KOPT-K1 (cell line): ENCODE data around the gene DPH1.

Source experiments
- H3K27ac ChIP-seq: fragments of 200-600 bp; sonication (generic); 2 replicates; pipeline ENCODE4 v1.5.1; 2016; ENCODE audit warnings: antibody characterized with exemption, mild to moderate bottlenecking, low read depth, low read length; ENCODE audit not compliant: poor library complexity, severe bottlenecking
- H3K36me3 ChIP-seq: fragments of 200-600 bp; sonication (generic); 2 replicates; pipeline ENCODE4 v1.5.1; 2017; ENCODE audit warnings: antibody characterized with exemption, mild to moderate bottlenecking, low read length, moderate library complexity; ENCODE audit not compliant: insufficient read depth
- H3K9me3 ChIP-seq: fragments of 200-600 bp; sonication (generic); 2 replicates; pipeline ENCODE4 v1.5.1; 2017; ENCODE audit warnings: antibody characterized with exemption, low read length, mild to moderate bottlenecking; ENCODE audit not compliant: insufficient read depth, poor library complexity, severe bottlenecking

Gene DPH1

DNA sequence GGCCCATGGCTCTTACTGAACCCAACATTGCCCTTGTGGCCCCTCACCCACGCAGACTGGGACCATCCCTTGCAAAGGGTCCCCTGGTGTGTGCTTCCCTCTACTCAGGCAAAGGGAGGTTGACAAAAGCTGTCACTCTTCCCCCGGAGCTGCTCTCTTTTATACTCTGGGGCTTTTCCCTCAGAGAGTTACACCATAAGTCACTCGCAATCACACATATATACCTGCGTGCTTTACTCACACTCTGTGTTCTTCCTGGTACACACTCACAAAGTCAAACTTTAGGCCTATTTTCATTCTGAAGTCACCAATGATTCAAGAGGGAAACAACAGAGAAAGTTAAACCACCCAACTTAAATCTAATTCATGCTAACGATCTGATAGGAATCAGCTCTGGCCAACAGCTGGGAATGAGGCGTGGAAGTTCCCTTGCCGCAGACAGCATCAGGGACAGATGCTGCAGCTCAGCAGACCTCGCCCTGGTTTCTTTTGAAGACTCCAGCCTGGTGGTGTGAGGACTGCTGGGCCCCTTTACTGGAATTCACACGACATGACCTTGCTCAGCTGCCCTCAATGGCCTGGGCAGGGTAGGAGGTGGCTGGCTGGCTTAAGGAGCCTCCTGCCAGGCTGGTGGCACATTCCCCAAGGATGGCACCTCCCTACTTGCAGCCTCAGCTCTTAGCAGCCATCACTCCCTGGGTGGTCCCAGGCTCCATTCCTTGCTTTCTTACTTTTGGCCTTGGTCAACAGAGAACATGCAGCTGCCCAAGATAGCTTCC, 52.2 kb downstream of the DPH1 start:
- Histone ChIP-seq H3K36me3 (peaks cover 85% of the 10 kb centered on the region), H3K27ac (peak overlapping the region; percentile 13), H3K9me3 (no peaks in the 10 kb centered on the region)

DNA sequence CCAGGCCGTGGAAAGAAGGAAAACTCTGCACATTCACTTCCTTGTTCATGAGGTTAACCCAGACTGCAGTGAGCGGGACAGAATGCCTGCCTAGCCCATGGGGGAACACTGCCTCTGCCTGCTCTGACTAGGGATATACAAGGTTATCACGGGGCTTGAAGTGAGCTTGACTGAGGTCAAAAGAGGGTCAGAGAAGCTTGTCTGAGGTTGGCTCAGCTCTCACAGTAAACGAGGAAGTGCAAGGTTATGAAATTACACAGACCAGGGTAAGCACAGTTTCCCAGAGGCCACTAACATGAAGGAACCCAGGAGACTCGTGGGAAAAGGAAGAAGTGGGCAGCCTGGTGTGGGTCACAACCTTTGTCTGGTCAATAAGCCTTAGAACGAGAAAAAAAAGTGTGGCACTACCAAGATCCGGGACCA, 53.7 kb downstream of the DPH1 start:
- Histone ChIP-seq H3K27ac (no peak overlapping the region), H3K36me3 (peaks cover 71% of the 10 kb centered on the region)

DNA sequence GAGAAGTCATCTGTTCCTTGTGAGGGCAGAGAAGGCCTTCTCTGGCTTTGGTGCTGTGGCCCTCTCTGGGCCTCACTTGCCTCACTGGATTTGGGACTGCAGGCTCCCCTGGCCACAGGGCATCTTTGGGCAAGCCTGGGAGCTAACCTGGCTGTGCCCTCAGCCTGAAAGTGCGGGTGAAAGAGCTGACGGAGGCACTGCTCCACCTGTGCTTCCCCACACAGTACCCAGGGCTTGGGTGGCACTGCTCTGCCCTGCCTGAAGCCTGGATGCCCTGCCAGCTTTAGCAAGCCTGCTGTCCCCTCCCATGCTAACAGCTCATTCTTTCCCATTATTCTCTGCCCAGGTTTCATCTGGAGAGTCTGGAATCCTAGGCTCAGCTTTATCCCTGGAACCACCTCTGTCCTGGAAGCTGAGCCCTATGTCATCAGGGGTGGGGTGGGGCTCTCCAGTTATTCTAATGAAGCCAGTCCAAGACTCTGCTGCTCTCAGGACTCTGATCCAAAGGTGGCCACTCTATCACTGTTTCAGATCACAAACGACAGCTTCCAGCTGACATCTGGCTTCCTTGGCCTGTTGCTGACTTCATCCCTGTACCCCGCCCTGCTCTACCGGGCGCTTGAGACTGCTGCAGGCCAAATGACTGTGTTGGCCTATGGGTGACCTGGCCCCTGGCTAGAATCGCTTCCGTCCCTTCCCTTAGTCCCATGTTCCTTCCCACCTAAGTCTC, 54.2 kb downstream of the DPH1 start:
- H3K9me3 ChIP-seq, result no peaks in the 10 kb centered on the region
- peaks cover 66% of the 10 kb centered on the region for H3K36me3 ChIP-seq
- peak overlapping the region; percentile 10 for H3K27ac ChIP-seq

More for the DNA sequence above, 53.7 kb downstream of the DPH1 start:
- no peaks in the 10 kb centered on the region for H3K9me3 ChIP-seq

DNA sequence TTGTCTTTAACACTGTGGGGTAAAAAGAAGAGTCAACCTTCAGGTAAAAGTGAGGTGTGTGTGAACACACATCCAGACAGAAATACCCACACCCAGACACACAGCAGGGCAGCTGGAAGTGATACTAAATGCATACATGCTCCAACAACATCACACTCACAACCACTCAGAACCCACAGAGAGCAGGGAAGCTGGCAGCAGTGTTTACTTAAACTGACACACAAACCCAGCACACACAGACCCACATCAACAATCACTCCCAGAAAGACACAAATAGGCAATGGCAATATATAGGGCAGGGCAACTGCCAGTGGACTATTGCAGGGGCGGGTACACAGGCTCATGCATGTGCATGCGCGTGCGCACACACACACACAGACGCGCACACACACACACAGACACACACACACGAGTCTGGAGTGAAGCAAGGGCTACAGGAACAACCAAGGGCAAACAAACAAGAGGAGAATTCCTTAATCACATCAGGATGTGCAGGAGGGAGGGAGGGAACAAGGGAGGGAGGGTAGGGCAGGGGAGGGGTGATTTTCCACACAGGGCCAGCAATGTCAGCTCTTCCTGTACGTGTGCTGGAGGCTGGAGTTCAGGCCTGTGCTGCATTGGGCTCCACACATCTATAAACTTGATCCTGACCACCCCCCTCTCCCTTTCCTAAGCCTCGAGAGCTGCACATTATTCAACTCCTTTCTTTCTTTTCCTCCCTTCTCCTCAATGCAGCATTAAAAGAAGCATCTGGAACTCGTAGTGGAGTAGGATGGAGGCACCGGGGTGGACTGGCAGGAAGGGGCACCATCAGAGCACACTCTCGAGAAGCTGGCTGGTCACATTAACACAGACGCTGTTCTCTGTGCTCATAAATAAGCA, 55.1 kb downstream of the DPH1 start:
- H3K36me3 ChIP-seq, result peaks cover 57% of the 10 kb centered on the region
- peak overlapping the region; percentile 89 for H3K27ac ChIP-seq
- no peaks in the 10 kb centered on the region for H3K9me3 ChIP-seq

DNA sequence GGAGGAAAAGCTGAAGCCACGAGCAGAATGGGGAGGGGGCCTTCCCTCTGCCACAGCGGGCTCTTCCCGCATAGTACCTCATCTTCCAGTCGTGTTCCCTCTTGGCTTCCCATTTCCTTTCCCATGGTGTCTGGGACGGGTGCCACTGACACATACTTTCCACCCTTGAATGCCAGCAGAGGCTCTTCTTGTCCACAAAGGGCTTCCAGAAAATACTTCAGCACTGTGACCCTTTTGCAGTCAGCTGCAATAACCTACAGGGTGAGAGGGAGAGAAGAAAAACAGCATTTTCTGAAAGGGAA, 55.6 kb downstream of the DPH1 start:
- Histone ChIP-seq H3K9me3 (no peaks in the 10 kb centered on the region), H3K27ac (peak overlapping the region; percentile 89), H3K36me3 (peaks cover 52% of the 10 kb centered on the region)

DNA sequence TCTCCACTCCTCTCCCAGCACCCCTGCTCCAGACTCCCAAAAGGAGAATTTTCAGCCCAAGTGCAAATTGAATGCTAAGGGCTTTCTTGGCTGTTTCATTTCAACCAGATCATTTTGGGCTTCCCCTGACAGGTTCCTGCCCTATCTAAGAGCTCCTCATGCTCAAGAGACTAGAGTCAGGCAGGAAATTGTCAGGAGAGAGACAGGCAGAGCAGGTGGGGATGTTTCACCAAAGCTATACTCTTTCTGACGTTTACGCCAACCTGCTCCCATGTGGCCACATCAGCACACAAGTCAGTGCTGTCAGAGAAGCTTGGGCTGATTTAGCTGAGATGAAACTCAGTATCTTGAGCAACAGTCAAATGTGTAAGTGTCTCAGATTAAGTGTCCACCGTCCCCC, 56.4 kb downstream of the DPH1 start:
- no peaks in the 10 kb centered on the region for H3K9me3 ChIP-seq
- H3K36me3 ChIP-seq, result peaks cover 44% of the 10 kb centered on the region
- peak overlapping the region; percentile 89 for H3K27ac ChIP-seq

DNA sequence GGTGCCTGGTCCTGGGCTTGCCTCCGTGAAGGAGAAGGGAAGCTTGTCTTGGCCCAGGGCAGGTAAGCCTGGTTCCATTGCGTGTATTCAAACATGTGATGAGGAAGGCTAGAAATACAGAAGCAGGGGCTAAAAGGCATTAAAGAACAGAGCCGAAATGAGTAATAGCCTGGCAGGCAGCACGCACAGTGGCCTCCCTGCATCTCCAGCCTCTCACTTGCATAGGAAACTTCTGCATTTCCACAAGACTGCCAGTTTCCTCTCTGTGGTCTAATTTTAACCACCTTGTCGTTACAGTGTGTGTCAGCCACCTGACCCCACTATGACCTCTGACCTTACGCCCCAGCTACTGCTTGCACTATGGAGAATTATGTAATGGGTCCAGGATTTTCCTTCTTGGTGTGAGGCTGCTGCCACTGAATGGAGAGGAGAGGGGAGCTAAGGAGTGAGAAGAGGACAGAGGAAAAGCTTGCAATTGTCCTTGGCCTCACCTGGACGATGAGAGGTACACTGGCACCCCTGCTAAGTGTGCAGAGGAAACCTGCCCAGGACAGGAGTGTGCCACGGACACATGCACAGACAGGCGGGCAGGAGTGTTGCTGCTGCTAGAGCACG, 57.8 kb downstream of the DPH1 start:
- peak overlapping the region; percentile 89 for H3K27ac ChIP-seq
- H3K36me3 ChIP-seq, result peaks cover 30% of the 10 kb centered on the region
- no peaks in the 10 kb centered on the region for H3K9me3 ChIP-seq

DNA sequence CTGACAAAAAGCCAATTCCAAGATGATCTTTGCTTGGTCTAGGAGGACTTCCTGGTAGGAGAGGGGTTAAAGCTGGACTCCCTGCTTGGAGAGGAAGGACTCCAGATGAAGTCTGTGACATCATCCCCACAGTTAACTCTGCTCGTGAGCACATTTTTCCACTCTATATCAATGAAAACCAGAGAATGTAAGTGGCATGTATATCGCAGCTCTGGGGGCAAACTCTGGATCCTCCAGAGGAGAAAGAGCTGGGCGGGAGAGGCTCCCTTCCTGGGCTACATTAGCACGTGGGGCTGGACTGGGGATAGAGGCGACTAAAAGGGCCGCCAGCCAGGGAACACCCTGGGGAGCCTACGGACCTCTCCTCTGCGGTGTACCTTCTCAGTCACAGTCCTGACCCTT, 59.1 kb downstream of the DPH1 start:
- no peaks in the 10 kb centered on the region for H3K9me3 ChIP-seq
- H3K36me3 ChIP-seq, result peaks cover 21% of the 10 kb centered on the region
- peak overlapping the region; percentile 89 for H3K27ac ChIP-seq

DNA sequence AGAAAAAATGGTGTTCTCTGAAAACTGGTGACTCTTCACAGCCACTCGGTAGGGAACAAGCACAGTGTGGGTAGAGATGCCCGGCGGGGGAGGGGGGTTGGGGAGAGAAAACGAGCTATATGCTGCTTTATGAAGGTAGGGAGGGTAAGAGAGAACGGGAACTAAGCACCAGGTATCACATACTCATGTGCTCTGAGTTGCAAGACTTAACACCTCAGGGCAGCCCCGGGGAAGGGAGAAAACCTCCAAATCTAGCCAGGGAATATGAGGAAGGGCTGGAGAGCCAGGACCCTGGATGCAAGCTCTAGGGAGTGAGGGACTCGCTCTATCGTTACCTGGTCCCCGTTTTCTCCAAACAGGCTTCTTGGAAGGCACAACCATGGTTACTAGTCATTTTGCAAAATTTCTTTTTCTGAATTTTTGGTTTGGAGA, 60.3 kb downstream of the DPH1 start:
- Histone ChIP-seq H3K36me3 (peaks cover 14% of the 10 kb centered on the region; the same call in 1 of the 2 replicates), H3K9me3 (no peaks in the 10 kb centered on the region), H3K27ac (peak overlapping the region; percentile 89)

DNA sequence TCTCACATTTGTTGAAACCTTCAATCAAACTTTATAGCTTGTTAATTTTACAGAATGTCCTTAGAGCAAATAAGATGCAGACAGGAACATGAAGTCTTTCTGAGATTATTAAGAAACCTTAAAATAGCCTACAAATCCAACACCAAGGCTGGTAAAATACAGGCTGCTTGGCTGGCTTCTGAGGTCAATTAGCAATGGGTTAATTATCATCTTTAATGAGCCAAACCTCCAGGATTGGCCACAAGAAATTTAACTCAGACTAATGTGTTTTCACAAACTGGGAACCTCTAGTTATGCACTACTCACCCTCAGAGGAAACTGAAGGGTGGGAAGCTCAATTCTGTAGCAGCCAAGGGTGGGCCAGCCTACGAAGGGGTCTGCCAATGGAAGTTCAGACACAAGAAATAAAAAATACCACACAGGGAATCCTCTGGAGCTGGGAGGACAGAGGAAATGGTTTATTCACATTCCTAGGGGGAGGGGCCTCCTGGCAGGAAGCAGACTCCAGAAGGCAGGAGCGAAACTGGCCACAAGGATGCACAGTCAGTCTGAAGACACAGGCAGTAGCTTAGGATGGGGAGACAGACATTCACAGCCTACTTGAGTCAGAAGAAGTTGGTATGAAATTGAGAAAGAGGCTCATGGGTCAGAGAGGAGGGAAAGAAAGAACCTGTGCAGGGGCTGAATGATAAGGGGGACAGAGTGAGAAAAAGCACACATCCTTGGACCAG, 61.0 kb downstream of the DPH1 start:
- Histone ChIP-seq H3K9me3 (no peaks in the 10 kb centered on the region), H3K27ac (peak overlapping the region; percentile 89), H3K36me3 (peaks cover 9% of the 10 kb centered on the region; the same call in 1 of the 2 replicates)

DNA sequence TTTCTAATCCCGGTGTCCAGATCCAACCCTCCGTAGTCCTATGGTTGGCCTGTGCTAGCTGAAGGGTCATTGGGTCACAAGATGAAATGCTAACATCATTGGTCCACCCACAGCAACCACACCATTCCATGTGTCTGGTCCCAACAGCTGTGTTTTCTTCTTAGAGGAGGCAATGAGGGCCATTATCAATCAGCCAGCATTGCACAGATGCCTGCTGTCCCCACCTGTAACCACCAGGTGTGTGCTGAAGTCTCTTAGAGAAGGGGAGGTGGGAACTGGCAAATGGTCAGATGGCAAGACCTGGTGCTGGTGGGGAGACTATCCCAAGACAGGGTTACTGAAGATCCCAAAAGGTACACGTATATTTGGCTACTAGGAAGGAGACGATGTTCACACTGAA, 62.3 kb downstream of the DPH1 start:
- Histone ChIP-seq H3K9me3 (no peaks in the 10 kb centered on the region), H3K27ac (peak overlapping the region; percentile 1), H3K36me3 (peaks cover 9% of the 10 kb centered on the region; the same call in 1 of the 2 replicates)

DNA sequence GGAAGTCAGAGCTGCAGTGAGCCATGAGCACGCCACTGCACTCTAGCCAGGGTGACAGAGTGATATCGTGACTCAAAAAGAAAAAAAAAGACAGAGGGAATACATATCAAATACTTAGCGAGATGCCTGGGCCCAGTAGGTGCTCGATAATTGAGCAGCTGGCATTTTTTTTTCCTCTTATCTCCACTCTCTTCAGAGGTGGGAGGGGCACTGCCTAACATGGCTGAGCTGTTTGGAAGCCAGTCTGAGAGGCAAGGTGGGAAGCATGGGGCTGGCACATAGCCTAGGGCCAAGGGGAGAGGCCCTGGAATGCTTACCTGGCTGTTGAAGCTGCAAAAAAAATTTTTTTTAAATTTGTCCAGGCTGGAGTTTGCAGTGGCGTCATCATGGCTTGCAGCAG, 63.4 kb downstream of the DPH1 start:
- Histone ChIP-seq H3K36me3 (peaks cover 9% of the 10 kb centered on the region; the same call in 1 of the 2 replicates), H3K9me3 (no peaks in the 10 kb centered on the region), H3K27ac (no peak overlapping the region)
